Measurements from ENCODE around the gene INSIG1.

Gene INSIG1

GRCh38 chr7:155316427-155317113 is 18.9 kb downstream of the INSIG1 start:
- TF ChIP-seq CTCF (IDR thresholded peaks at IDR 0.05), result no peak
- no peaks in the 10 kb centered on the region for H3K27me3 ChIP-seq (ENCODE audit: control insufficient read depth, insufficient read depth, low read length)
- H3K9ac ChIP-seq, result no peak overlapping the region
- no peaks in the 10 kb centered on the region for H3K36me3 ChIP-seq (ENCODE audit: control insufficient read depth, insufficient read depth, low read length)
- no peak overlapping the region for H3K27ac ChIP-seq
- H3K79me2 ChIP-seq, result no peaks in the 10 kb centered on the region
- H3K4me2 ChIP-seq (ENCODE audit: low read length), result no peak overlapping the region
- no peaks in the 10 kb centered on the region for H3K4me1 ChIP-seq
- H3K4me3 ChIP-seq (ENCODE audit: low read depth, low read length), result no peak overlapping the region
- no peaks in the 10 kb centered on the region for H3K9me3 ChIP-seq (ENCODE audit: control insufficient read depth, low read length)
- H2AFZ ChIP-seq, result no peak overlapping the region

GRCh38 chr7:155317114-155317434 is 19.4 kb downstream of the INSIG1 start:
- Histone ChIP-seq H3K9me3 (ENCODE audit: control insufficient read depth, low read length) (no peaks in the 10 kb centered on the region), H3K27ac (no peak overlapping the region), H2AFZ (no peak overlapping the region), H3K9ac (no peak overlapping the region), H3K27me3 (ENCODE audit: control insufficient read depth, insufficient read depth, low read length) (no peaks in the 10 kb centered on the region), H3K79me2 (no peaks in the 10 kb centered on the region), H3K4me2 (ENCODE audit: low read length) (no peak overlapping the region), H3K4me1 (no peaks in the 10 kb centered on the region), H3K4me3 (ENCODE audit: low read depth, low read length) (no peak overlapping the region), H3K36me3 (ENCODE audit: control insufficient read depth, insufficient read depth, low read length) (no peaks in the 10 kb centered on the region)
- no peak for TF ChIP-seq CTCF (IDR thresholded peaks at IDR 0.05)

GRCh38 chr7:155318245-155318644 is 20.6 kb downstream of the INSIG1 start:
- Histone ChIP-seq H3K27me3 (ENCODE audit: control insufficient read depth, insufficient read depth, low read length) (no peaks in the 10 kb centered on the region), H3K4me2 (ENCODE audit: low read length) (no peak overlapping the region), H3K4me3 (ENCODE audit: low read depth, low read length) (no peak overlapping the region), H3K4me1 (no peaks in the 10 kb centered on the region), H3K36me3 (ENCODE audit: control insufficient read depth, insufficient read depth, low read length) (no peaks in the 10 kb centered on the region), H3K79me2 (no peaks in the 10 kb centered on the region), H3K27ac (no peak overlapping the region), H2AFZ (no peak overlapping the region), H3K9me3 (ENCODE audit: control insufficient read depth, low read length) (no peaks in the 10 kb centered on the region), H3K9ac (no peak overlapping the region)
- no peak for TF ChIP-seq CTCF (IDR thresholded peaks at IDR 0.05)

- no peak overlapping the region for H3K27ac ChIP-seq
- H3K36me3 ChIP-seq (ENCODE audit: control insufficient read depth, insufficient read depth, low read length), result no peaks in the 10 kb centered on the region
- no peak overlapping the region for H3K4me3 ChIP-seq (ENCODE audit: low read depth, low read length)
- H3K4me2 ChIP-seq (ENCODE audit: low read length), result no peak overlapping the region
- no peaks in the 10 kb centered on the region for H3K4me1 ChIP-seq
- no peaks in the 10 kb centered on the region for H3K79me2 ChIP-seq
- no peaks in the 10 kb centered on the region for H3K9me3 ChIP-seq (ENCODE audit: control insufficient read depth, low read length)
- no peak for TF ChIP-seq CTCF (IDR thresholded peaks at IDR 0.05)
- H3K27me3 ChIP-seq (ENCODE audit: control insufficient read depth, insufficient read depth, low read length), result no peaks in the 10 kb centered on the region
- no peak overlapping the region for H3K9ac ChIP-seq
- no peak overlapping the region for H2AFZ ChIP-seq
Measured at GRCh38 chr7:155322530-155322929, 24.9 kb downstream of the INSIG1 start.

GRCh38 chr7:155323001-155323638 is 25.4 kb downstream of the INSIG1 start:
- H3K9me3 ChIP-seq (ENCODE audit: control insufficient read depth, low read length), result no peaks in the 10 kb centered on the region
- no peaks in the 10 kb centered on the region for H3K27me3 ChIP-seq (ENCODE audit: control insufficient read depth, insufficient read depth, low read length)
- no peak overlapping the region for H3K9ac ChIP-seq
- H3K27ac ChIP-seq, result no peak overlapping the region
- H3K36me3 ChIP-seq (ENCODE audit: control insufficient read depth, insufficient read depth, low read length), result no peaks in the 10 kb centered on the region
- no peaks in the 10 kb centered on the region for H3K79me2 ChIP-seq
- H3K4me3 ChIP-seq (ENCODE audit: low read depth, low read length), result no peak overlapping the region
- H3K4me2 ChIP-seq (ENCODE audit: low read length), result no peak overlapping the region
- no peak for TF ChIP-seq CTCF (IDR thresholded peaks at IDR 0.05)
- H3K4me1 ChIP-seq, result no peaks in the 10 kb centered on the region
- no peak overlapping the region for H2AFZ ChIP-seq

Data from parathyroid adenoma (tissue), 2 donors.